Stimulated activated naive CD8-positive, alpha-beta T cell treated with anti-CD3 and anti-CD28 coated beads, Interleukin-15, Interleukin-2, amounts not matched to agents 100 U/mL and 50 U/mL, for 24 hours (primary cell): ENCODE results near the gene GGTA1.
"Not testable (repeated sequence)": the region's sequence is repeated elsewhere in the genome, so short reads cannot be mapped to it uniquely, and the experiment has no call there.

ENCODE experiments used
- ATAC-seq: fragments of 150-1000 bp; cut with Tn5 transposase; one replicate; pipeline ENCODE4 v1.10.0; 2021
- DNase-seq: peaks from one replicate; pipeline ENCODE4 v3.0.0; 2021

Gene GGTA1

GRCh38 chr9:121499427-121500164, at the start of gene GGTA1:
Gene GGTA1 (minus strand): TSS chr9:121499844. CDS start chr9:121467922, 31,922 bp downstream.
- DNase-seq (peak; percentile 17), ATAC-seq (peak; percentile 37)

- no peak for ATAC-seq
- no peak for DNase-seq
These were observed 49.0 kb upstream of the GGTA1 start for GRCh38 chr9:121548666-121549065.

DNA sequence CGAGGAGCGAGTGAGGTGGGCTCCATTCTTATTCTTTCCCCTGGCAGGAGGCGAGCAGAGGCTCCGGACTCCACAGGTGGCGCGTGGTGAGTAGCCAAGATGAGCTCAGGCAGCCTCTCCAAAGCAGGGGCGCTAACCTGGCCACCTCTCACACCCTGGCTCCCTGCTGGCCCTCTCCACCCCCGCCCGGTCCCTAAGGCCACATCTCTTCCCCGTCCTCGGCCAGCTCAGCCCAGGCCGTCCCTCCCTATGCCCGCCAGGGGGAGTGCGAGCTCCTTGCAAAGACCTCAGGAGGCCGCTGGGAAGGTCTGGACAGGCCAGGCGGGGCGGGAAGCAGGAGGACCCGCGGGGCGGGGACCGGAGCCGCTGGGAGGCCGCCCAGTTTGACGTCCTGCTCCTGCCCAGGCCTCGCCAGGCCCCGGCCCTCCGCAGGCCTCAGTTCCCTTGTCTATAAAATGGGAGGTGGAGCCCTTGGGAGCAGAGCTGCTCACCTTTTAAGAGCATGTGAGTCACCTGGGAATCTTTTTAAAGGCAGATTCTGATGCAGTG, 46.3 kb upstream of the GGTA1 start:
- DNase-seq = peak; percentile 83

DNA sequence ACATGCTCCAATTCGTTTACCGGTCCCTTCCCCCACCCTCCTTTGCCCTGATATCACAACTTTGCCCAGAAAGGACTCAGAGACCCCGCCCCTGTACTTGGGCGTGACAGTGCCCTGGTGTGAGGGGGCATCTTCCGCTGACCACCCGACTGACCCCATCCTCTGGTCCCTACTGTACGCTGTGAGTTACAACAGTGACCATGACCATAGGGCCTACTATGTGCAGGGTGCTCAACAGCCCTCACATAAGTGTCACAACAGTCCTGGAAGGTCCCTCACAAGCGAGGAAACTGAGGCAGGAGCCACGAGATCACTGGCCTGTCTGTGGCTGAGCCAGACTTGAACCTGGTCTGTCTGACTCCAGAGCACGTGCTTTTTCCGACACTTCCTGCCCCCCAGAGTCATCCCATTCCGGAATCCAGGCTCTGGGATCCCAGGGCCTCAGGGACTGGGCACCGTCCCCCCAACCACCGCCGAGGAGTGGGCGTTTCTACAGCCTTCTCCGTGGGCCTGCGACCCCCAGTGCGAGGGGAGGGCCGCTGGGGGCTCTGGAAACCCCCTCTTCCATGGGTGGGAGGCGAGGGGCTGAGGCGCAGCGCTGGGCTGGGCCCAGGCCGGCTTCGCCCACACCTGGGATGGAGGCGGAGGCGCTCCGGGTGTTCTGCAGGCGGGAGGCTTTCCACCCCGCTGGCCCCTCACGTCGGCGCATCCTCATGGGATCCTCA, 45.7 kb upstream of the GGTA1 start:
- ATAC-seq = no peak
- no peak for DNase-seq

More for the DNA sequence above, 46.3 kb upstream of the GGTA1 start:
- ATAC-seq = peak; percentile 87

DNA sequence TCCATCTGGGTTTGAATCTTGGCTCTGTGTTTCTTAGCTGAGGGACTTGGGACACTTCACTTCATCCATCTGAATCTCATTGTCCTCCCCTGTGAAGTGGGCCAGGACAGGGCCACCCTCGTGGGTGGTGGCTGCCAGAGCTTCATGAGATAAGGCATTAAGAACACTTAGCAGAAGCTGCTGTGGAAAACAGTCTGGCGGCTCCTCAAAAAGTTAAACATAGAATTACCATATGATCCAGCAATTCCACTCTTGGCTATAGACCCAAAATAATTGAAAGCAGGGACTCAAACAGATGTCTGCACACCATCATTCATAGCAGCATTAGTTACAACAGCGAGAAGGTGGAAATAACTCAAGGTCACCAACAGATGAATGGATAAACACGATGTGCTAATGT, 42.4 kb upstream of the GGTA1 start:
- ATAC-seq (no peak), DNase-seq (no peak)

DNA sequence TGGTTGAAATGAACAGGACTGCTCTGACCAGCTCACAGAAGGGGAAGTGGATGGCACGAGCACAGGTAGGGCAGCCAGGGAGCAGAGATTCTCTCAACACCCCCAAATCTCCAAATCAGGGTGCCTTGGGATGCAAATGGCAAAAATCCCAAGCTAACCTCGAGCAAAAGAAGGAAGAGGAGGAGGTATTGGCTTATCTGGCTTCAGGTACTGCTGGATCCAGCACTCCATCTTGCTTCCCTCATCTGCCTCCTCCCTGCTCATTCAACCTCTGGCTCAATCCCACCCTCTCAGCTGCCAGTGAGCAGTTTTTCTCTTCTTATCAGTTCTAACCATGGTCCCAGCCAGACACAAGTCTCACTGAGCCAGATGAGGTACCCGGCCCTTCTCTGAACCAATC, 41.6 kb upstream of the GGTA1 start:
- no peak for ATAC-seq
- no peak for DNase-seq

- DNase-seq = no peak
- ATAC-seq = no peak
These were observed 38.6 kb upstream of the GGTA1 start for GRCh38 chr9:121538221-121538620.

DNA sequence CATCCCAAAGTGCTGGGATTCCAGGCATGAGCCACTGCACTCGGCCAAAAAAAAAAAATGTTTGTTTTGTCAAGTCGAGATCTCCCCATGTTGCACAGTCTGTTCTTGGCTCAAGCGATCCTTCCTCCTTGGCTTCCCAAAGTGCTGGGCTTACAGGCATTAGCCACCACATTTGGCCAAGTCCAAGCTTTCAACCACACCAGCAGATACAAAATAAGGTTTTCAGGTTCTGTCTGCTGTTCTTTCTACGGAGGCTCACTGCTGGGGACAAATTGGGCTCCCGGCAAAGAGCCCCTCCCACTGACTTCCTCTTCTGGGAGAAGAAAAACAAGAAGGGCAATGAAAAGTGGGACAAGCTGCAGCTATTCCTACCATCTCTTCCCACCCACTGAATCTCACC, 37.6 kb upstream of the GGTA1 start:
- DNase-seq (no peak), ATAC-seq (no peak)

DNA sequence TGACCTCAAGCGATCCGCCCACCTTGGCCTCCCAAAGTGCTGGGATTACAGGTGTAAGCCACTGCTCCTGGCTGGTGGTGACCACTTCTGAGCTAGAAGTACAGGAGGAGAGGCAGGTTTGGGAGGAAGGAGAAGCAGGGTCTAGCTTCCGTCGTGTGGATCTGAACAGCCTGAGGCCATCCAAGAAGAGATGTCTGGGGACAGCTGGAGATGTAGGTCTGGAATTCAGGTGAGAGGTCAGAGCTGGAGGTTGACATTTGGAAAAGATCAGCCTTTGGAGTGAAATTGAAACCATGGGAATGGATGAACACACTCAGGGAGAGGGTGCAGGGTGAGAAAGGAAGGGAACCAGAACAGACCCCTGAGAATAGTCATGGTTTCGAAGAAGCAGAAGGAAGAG, 33.2 kb upstream of the GGTA1 start:
- no peak for ATAC-seq

GRCh38 chr9:121529237-121529987, 29.8 kb upstream of the GGTA1 start:
- ATAC-seq (no peak), DNase-seq (no peak)

More for the DNA sequence above, 33.2 kb upstream of the GGTA1 start:
- DNase-seq = no peak

GRCh38 chr9:121528642-121529041, 29.0 kb upstream of the GGTA1 start:
- no peak for DNase-seq
- ATAC-seq = no peak

GRCh38 chr9:121527371-121527770, 27.7 kb upstream of the GGTA1 start:
- DNase-seq (no peak), ATAC-seq (no peak)

DNA sequence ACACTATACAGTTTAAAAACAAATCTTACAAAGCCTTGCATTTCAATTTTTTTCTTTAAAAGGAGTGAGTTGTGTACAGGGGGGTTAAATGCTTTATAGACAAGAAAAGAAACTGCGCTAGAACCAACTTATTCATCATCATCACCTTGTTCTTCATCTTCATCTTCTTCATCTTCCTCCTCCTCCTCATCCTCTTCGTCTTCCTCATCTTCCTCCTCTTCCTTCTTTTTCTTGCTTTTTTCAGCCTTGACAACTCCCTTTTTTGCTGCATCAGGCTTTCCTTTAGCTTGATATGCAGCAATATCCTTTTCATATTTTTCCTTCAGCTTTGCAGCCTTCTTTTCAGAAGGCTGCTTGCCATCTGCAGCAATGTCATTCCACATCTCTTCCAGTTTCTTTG, 20.0 kb upstream of the GGTA1 start:
- ATAC-seq, DNase-seq: not testable (repeated sequence)

DNA sequence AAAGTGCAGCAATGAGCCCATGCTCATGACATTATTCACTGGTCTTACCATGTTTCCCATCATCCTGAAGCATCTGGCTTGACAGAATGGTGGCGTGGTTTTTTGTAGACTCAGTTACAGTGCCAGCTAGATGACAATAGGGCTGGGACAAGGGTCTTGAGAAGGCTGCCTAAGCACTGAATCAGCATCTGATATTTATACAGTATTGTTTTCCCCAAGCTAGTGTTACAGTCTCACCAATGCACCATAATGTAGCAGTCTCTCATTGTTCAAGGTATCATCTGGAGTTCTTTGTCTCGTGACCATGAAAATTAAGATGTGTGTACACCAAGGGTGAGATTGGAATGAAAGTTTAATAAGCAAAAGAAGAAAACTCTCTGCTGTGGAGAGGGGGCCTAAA, 19.0 kb upstream of the GGTA1 start:
- no peak for DNase-seq
- ATAC-seq = no peak

DNA sequence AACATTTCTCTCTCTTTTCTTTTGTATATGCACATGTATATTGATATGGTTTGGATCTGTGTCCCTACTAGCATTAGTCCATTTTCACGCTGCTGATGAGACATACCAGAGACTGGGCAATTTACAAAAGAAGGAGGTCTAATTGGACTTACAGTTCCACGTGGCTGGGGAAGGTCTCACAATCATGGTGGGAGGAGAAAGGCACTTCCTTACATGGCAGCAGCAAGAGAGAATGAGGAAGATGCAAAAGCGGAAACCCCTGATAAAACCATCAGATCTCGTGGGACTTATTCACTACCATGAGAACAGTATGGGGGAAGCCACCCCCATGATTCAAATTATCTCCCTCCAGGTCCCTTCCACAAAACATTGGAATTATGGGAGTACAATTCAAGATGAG, 13.5 kb upstream of the GGTA1 start:
- ATAC-seq, DNase-seq: not testable (repeated sequence)

DNA sequence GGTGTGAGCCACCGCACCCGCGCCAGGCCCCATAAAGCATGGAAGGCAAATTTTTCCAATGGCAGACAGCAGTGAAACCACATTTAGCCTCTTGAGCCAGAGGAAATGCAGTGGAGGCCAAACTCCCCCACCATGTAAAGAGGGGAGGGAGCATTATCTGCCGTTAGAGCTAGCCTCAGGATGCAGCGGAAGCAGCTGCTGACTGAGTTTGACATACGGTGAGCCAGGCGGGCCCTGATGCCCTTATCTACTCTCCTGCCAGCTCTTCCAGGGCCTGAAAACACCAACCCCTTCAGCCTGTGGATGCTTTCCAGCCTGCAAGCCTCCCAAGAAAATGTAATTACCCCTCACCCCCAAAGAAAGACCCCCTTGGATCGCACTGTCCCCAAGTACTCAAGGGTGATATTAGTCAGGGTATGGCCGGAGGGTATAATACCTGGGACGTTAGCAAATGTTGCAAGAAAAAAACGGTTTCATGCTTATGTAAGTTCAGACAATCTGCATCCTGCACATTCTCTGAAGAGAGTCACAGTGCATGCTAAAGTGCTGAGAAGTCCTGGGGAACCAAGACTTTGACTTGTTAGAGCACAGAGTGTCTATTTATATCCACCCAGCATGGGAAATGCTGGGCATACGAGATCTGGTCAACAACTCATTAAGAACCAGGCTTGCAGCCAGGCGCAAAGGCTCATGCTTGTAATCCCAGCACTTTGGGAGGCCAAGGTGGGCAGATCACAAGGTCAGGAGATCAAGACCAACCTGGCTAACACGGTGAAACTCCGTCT, 11.3 kb upstream of the GGTA1 start:
- ATAC-seq (no peak), DNase-seq (no peak)

GRCh38 chr9:121509180-121509579, 9.5 kb upstream of the GGTA1 start:
- DNase-seq = no peak
- no peak for ATAC-seq

GRCh38 chr9:121508415-121508814, 8.8 kb upstream of the GGTA1 start:
- DNase-seq = no peak
- no peak for ATAC-seq

- DNase-seq = no peak
- no peak for ATAC-seq
These were observed 6.5 kb upstream of the GGTA1 start for GRCh38 chr9:121505903-121506735.

DNA sequence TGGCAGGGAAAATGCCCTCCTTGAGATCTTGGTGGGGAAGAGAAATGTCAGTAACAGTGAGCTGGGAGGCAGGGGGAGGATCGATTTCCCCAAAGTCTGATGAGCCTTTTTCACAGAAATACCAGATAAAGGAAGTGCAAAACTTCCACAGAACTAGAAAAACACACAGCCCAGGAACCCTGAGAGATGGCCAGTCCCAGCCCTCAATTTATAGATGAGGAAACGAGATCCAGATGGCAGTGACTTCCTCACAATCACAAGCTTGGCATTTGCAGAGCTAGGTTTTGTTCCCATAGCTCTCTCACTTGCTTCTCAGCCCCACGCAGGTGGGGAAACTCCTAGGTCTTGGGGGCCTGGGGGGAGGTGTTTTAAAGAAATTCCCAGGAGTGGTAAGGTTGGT, 3.8 kb upstream of the GGTA1 start:
- no peak for ATAC-seq
- DNase-seq = no peak

- DNase-seq (no peak), ATAC-seq (no peak)
These were observed 478 bp upstream of the GGTA1 start for GRCh38 chr9:121500165-121500478.
